Suppressor macrophage treated with lipopolysaccharide for 4 hours (primary cell): ENCODE results near the gene TAF12.
"Not testable (repeated sequence)": the region's sequence is repeated elsewhere in the genome, so short reads cannot be mapped to it uniquely, and the experiment has no call there.

Experiments
- DNase-seq: peaks from one replicate; pipeline ENCODE4 v3.0.0-alpha.2; 2020

TAF12 gene

DNA sequence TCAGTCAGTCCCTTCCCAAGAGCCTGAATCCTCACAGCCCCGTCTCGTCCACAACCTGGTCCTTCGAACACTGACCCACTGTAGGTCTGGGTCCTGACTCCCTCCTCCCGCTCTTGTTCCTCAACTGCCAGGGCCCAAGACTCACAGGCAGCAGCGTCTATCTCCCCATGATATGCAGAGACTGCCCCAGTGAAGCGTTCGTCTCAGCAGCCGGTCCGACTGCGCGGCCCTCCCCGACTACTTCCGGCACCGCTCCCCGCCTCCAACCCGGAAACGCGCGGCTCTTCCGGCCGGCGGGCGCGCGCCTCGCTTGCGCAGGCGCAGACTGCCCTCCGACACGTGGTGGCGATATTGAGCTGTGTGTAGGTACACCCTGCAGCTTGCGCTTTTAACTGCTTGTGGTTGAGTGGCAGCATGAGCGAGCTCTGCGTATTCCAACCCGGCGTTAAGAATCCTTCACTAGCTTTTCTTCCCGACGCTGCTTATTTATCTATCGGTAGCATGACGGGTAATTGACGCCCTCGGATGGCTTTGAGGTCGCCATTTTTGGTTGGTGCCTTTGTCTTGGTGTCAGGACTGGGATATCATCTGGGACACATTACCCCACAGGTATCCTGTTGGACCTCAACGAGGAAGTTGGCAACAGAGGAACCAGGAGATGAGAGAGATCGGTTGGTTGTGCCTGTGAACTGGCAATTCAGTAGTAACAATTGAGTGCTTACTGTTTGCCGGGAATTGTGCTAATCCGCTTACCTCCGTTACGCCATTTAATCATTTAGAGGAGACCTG, at the start of gene TAF12:
TAF12 (minus strand) TSS at position 221 of the 789 bp plus-strand sequence. CDS start 20,986 bp downstream, outside the sequence.
- DNase-seq: peak; percentile 98

- not testable (repeated sequence) for DNase-seq
These were observed 48.8 kb upstream of the TAF12 start for GRCh38 chr1:28691627-28692026.

DNA sequence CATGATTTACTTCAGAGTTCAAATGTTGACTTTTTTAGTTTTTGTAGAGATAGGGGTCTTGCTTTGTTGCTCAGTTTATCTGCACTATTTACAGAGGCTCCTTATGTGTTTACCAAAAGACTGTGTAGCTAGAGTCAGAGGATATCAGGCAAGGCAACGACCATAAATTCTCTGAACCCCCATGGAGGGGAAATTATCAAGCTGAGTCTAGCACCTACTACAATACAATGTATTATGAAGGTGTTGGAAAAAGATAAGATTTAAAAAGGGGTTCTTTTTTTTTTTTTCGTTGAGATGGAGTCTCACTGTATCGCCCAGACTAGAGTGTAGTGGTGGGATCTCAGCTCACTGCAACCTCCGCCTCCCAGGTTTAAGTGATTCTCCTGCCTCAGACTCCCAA, 42.1 kb upstream of the TAF12 start:
- DNase-seq: no peak

DNA sequence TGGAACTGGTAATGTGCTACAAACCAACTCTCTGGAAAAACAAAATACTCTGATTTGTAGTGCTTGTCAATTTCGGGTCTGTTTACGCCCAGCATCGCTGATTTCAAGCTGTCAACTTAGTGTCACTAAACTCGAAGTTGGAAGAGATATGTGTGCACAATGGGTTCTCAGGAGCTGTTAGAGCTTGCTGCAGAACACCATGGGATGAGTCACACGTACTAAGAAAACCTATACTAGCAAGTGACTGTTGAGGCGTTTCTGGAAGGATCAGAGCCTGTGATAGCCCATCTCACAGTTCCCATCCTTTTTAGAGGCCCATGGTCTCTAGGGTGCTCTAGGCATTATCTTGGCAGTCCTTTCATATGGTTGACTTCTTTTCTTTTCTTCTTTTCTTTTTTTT, 40.0 kb upstream of the TAF12 start:
- DNase-seq: no peak

DNA sequence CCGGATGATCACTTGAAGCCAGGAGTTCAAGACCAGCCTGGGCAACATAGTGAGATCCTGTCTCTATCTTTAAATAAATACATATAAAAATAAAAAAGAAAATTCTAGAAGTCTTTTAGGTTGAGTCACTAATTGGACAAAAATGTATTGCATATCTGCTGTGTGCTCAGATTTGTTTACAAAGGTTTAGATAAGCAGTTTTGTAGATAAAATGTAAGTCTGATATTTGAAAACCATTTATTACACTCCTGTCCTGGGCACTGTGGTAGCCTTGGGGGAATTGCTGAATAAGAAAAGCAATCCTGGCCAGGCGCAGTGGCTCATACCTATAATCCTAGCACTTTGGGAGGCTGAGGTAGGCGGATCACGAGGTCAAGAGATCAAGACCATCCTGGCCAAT, 37.3 kb upstream of the TAF12 start:
- no peak for DNase-seq

DNA sequence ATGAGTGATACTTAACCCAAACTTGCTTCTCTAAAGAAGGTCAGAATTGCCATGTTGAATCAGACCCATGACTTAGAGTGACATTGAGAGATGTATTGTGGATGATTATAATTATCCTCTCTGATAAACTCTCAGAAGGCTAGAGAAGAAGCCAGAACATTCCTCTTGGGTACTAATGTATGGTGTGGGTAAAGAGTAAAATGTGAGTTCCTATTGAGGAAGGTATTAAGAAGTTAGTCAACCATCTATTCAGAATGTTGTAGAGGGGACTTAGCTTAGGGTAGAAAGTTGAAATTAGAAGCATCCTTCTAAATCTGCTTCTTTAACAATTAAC, 33.0 kb upstream of the TAF12 start:
- no peak for DNase-seq

DNA sequence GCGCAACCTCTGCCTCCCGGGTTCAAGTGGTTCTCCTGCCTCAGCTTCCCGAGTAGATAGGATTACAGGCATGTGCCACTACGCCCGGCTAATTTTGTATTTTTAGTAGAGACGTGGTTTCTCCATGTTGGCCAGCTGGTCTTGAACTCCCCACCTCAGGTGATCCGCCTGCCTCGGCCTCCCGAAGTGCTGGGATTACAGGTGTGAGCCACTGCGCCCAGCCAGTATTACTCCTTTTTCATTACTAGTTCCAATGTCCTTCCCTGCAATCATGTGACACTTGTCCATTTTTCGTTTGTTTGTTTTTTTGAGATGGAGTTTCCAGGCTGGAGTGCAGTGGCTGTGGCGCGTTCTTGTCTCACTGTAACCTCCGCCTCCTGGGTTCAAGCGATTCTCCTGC, 30.1 kb upstream of the TAF12 start:
- not testable (repeated sequence) for DNase-seq

DNA sequence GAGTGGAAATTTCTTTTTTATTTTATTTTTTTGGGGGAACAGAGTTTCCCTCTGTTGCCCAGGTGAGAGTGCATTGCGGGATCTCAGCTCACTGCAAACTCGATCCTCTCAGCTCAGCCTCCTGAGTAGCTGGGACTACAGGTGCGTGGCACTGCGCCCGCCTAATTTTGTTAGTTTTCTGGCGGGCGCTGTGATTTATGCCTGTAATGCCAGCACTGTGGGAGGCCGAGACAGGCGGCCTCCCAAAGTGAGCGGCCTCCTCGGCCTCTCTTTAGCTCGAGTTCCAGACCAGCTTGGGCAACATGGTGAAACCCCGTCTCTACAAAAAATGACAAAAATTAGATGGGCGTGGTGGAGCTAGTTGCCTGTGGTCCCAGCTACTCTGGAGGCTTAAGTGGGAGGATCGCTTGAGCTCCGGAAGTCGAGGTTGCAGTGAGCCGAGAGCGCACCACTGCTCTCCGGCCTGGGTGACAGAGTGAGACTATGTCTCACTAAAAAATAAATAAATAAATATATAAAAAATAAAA, 28.4 kb upstream of the TAF12 start:
- no peak for DNase-seq

DNA sequence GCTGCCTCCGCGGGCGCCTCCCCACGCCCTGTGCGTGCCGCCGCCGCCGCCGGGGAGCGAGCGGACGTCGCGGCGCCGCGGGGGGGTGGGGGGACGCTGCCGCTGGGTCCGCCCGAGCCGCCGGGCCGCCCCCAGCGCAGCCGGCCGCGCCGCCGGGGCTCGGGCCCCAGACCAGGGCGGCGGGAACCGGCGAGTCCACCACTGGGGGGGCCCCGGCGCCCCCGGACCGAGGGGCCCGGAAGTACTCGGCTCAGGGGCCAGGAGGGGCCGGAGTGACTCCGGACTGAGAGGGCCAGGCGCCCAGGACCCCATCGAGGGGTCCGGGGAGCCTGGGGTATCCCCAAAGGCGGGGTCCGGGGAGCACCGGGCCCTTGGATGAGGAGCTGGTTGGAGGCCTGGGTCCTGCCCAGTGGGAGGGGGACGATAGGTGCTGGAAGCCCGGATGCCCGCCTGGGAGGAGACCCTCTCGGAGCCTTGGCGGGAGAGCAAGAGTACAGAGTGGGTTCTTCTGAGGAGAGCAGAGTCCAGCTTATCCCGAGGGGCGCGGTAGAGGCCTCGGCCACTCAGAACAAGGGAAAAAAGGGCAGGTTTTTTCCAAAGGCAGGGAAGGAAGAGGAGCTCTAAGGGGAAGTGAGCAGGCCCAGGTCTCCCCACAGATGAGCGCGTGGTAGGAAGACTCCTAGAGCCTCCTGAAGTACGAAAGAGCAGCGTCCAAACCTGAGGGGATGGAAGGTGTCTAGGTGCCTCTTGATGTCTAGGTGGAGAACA, 26.3 kb upstream of the TAF12 start:
- DNase-seq: peak; percentile 87

DNA sequence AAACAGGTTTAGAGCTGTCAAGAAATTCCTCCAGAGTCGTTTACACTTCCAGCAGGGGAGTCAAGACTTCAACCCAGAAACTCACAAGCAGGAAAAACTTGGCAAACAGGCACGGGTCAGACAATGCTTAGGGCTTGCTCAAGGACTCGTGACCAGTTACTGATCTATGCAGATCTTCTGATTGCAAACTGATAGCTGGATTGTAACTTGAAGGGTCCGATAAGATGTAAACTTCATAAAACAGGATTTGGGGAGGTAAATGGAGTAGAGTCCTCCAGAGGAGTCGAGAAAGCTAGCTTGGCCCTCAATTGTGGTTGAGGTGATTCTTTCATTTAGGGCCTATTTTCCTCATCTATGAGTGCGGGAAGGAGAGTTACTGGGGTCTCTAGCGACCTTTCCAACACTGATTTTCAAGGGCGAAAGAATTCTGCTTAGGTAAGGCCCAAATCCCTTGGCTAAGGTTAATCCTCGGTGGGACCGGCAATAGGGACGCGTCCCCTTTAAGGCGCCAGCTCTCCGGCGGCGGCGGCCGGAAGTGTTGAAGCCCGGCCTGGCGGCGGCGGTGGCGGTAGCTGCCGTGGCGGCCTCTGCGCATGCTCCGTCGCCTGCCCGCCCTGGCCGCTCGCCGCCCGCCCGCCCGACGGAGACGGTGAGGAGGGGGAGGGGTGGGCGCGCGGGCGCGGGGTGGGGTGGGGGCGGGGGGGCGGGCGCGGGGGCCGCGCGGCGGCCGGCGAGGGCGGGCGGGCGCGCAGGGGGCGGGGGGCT, 25.5 kb upstream of the TAF12 start, which contains the start of gene GMEB1:
GMEB1 (plus strand) TSS at position 594 of the 765 bp plus-strand sequence. CDS start 14,829 bp downstream, outside the sequence.
- DNase-seq: peak; percentile 96

DNA sequence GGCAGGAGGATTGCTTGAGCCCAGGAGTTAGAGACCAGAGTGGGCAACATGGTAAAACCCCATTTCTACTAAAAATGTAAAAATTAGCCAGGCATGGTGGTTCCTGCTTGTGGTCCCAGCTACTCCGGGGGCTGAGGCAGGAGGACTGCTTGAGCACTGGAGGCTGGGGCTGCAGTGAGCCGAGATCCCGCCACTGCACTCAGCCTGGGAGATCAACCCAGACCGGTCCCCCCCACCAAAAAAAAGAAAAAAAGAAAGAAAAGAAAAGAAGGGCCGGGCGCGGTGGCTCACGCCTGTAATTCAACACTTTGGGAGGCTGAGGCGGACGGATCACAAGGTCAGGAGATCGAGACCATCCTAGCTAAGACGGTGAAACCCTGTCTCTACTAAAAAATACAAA, 23.9 kb upstream of the TAF12 start:
- DNase-seq: no peak

DNA sequence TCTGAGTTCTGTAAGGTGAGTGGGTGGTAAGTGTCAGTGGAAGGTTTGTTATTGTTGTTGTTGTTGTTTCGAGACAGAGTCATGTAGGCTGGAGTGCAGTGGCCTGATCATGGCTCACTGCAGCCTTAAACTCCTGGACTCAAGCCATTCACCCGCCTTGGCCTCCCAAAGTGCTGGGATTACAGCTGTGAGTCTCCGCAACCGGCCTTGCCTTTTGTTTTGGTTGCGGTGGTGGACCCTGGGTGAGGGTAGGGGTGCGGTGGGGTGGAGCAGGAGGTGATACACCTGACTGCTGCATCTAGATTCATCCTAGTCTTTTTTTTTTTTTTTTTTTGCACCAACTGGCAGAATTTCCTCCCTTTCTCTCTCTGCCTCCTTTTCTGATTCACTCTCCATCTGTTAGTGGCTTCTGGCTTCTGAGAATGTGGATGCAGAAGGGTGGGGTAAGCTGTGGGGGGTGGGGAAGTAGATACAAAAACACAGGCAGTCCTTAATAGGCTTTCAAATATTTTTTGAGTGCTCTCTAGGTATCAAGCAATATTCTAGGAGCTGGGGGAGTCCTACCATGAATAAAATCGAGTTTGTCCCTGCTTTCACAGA, 21.1 kb upstream of the TAF12 start:
- no peak for DNase-seq

- DNase-seq: no peak
These were observed 13.5 kb upstream of the TAF12 start for GRCh38 chr1:28656335-28656734.

DNA sequence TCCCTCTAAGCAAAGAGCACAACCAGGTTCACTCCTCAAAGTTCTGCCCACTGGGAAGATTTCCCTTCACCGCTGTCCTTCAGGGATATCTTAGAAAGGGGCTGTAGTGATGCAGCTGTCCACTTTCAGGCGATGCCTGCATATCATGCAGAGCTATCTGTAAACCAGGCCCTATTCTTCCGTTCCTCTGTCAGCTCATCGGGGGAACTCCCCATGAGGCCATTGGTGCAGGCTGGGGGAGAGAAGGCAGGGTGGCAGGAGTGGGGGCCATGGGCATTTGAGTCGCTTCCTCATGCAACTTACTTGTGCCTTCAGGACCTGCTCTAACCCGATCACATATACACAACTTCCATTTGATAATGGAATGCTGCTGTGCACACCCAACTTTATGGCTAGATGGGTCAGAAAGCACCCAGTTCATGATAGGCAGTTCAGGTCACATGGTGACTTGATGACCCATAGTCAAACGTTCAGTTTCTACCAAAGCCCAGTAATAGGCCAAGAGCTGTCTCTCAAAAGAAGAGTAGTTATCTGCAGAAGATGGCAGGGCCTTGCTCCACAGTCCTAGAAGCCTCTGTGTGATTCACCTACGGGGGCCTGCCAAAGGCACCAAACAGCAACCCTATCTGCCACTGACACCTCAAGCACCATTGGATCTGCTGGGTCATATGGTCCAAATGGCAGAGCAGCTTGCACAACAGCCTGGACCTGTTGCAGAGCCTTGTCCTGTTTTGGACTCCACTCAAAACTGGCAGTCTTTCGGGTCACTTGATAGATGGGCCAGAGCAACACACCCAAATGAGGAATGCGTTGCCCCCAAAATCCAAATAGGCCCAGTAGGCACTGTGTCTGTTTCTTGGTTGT, 12.8 kb upstream of the TAF12 start:
- DNase-seq: not testable (repeated sequence)

GRCh38 chr1:28653870-28654269, 11.0 kb upstream of the TAF12 start:
- DNase-seq: peak; percentile 35

DNA sequence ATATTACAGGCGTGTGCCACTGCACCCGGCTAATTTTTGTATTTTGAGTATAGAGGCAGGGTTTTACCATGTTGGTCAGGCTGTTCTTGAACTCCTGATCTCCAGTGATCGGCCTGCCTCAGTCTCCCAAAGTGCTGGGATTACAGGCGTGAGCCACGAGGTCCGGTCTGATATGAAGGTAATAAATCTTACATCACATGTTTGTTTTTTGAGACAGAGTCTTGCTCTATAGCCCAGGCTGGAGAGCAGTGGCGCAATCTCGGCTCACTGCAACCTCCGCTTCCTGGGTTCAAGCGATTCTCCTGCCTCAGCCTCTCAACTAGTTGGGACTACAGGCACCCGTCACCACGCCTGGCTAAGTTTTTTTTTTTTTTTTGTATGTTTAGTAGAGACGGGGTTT, 10.2 kb upstream of the TAF12 start:
- not testable (repeated sequence) for DNase-seq

GRCh38 chr1:28648474-28649198, 5.8 kb upstream of the TAF12 start, which contains the start of gene RNU11:
RNU11 (plus strand) TSS chr1:28648600.
- DNase-seq: peak; percentile 98

DNA sequence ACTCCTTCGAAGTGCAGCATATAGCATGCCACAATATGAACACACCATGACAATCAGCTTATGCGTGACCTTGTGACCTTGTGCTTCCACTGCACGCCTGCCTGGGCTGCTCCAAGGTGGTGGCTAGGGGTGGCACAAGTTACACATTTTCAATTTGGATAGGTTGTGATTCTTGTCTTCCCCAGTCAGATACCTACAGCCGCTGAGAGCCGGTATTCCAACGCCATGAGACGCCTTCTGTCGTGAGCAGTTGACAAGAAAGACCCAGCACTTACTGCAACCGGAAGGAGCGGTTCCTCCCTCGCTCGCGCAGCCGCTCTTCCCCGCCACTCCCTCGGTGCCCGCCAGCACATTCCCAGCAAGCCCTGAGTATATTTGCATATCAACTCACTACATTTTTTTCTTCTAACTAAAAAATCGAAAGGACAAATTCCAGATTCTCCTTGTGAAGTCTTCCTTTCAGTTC, 5.2 kb upstream of the TAF12 start:
- DNase-seq: peak; percentile 95

- no peak for DNase-seq
These were observed 3.2 kb upstream of the TAF12 start for GRCh38 chr1:28646040-28646439.

GRCh38 chr1:28645406-28645805, 2.5 kb upstream of the TAF12 start:
- not testable (repeated sequence) for DNase-seq

DNA sequence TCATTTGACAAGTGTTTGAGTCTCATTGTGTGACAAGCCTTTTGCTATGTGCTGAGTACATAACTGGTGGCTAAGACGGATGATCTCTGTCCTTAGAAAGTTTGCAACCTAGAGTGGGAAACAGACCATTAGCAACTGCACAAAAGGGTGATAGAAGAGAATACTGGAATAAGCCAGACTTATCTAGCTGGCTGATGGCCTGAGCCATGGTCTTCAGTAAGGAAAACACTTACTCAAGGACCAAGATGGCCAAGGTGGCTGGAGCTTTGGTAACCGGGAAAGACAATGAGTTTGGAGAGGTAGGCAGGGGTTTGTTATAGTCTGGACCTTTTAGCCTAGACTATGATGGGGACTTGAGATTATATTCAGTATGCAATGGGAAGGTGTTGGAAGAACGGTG, 1.6 kb upstream of the TAF12 start:
- DNase-seq: no peak
